ENCODE results near the gene CTNNBIP1.
"Not testable (repeated sequence)": the region's sequence is repeated elsewhere in the genome, so short reads cannot be mapped to it uniquely, and the experiment has no call there.

Gene CTNNBIP1

GRCh38 chr1:9833632-9834031, 76.4 kb downstream of the CTNNBIP1 start:
- DNase-seq (ENCODE audit: low read depth in 2 of 2) = no peak

DNA sequence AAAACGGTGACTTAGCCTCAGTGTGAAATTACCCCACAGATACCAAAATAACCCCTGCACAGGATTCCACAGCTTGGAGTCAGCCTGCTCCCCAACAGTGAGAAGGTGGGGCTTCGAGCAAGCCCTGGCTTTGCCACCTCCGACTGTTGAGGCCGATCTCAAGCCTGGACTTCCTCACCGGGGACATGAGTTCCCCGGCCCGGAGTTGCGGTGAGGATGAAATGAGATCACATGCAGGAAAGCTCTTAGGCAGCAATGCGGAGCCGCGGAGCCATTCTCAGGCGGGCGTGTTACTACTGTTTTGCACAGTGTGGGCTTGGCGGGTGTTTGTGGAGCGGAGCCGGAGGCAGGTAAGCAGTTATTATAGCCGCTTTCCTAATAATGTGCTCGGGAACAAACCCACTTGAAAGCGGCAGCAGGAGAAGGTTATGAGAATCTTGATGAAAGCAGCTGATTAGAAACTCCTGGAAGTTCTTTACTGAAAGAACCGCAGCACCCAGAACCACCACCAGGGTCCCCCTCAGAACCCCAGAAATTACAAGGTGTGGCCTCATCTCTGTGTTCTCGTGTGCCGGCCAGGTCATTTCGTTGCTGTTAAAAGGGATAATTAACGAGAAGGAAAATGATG, 82.4 kb downstream of the CTNNBIP1 start:
- DNase-seq (ENCODE audit: low read depth in 2 of 2) = no peak

- DNase-seq (ENCODE audit: low read depth in 2 of 2) = no peak
Measured at GRCh38 chr1:9826616-9827015, 83.5 kb downstream of the CTNNBIP1 start.

GRCh38 chr1:9826087-9826486, 84.0 kb downstream of the CTNNBIP1 start:
- no peak for DNase-seq (ENCODE audit: low read depth in 2 of 2)

DNA sequence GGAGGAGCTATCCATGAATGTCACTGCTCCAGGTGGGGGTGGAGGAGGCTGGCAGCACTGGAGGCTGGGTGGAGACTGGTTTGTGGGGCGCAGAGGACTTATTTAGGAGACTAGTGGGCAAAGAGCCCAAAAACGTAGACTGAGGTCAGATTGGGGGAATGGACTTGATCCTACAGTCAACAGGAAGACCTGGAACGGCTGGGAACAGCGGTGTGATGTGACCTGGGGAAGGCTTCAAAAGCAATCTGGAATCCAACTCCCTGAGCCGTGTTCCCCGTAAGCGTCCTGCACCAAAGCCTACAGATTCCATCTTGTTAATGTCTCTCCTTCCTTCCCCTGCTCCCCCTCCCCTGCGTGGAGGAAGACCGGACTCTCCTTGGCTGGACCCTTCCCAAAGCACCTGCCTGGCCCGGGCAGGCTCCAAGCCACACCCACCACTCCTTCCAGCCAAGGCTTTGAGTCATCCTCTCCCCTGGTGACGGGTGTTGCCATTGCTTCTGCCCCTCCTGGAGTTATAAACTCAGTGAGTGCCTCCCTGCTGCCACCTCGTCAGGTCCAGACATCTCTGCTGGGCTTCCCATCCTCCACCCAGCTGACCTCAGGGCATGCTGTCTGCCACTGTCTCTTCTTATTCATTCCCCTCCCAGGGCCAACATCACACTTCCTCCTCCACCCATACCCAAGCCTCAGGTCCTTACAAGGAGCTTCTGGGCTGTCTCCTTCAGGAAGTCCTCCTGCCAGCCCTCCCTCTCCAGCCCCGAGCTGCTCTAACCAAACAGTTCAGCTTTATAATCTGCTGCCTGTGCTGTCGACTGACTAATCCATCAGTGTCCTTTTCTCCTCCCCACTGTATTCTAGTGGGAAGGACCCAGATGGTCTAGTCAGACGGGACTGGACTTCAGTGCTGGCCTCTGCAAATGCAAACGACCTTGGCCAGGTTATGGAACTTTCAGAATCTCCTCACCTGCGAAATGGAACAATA, 84.7 kb downstream of the CTNNBIP1 start:
- DNase-seq (ENCODE audit: low read depth in 2 of 2) = no peak

DNA sequence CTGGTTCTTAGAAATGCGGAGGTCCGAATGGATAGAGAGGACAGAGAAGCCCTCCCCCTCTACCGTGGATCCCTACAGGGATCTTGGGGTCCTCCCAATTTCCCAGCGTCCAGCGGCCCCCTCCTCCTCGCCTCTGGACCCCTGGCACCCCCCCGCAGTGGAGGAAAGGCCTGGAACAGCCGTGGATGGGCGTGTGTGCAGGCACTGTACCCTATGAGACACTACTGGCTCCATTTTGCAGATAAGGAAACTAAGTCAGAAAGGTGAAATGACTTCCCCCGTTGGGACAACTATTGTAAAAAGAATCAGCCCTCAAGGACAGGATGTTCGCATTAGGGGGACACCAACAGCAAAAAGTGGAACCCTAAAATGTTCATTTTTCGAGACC, 85.4 kb downstream of the CTNNBIP1 start:
- no peak for DNase-seq (ENCODE audit: low read depth in 2 of 2)

- peak; percentile 76 to 77 for DNase-seq (ENCODE audit: low read depth in 2 of 2)
Measured at GRCh38 chr1:9823943-9824701, 85.9 kb downstream of the CTNNBIP1 start, which contains the start of gene CLSTN1. TSS of gene CLSTN1 (minus strand) at chr1:9823965. CDS start at chr1:9823733, 232 bp downstream.

GRCh38 chr1:9823693-9823942, 86.5 kb downstream of the CTNNBIP1 start:
- DNase-seq (ENCODE audit: low read depth in 2 of 2) = no peak

DNA sequence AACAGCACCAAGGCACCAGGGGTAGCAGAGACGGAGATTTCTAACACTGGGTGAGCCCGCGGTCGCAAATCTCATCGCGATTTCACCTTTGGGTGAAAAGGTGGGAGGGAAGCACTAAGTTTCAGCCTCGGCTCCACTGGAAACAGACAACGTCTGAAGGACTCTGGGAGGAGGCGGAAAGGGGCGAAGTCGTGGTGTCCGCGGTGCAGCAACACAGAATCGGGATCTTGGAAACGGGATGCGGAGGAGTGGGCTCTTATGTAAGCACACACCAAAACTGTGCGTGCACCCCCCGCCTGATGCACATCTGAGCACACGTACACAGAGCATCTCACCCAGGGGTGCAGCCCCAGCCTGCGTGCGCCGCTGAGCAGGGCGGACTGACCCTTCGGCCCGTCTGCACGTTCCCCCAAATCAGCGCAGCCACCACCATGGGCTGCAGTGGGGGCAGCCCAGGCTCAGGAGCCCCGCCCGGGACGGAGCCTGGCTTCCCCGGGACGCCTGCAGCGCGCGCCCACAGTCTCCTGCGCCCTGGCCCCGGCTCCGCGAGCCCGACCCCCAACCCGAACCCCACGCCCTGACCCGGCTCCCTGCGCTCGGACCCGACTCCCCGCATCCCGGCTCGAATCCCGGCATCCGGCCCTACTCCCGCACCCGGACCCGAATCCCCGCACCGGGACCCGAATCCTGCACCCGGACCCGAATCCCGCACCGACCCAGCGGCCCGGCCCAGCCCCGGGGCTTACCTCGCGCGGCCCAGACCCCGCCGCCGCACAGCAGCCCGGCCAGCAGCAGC, 87.0 kb downstream of the CTNNBIP1 start:
- no peak for DNase-seq (ENCODE audit: low read depth in 2 of 2)

- DNase-seq (ENCODE audit: low read depth in 2 of 2) = no peak
Measured at GRCh38 chr1:9822490-9822889, 87.6 kb downstream of the CTNNBIP1 start.

GRCh38 chr1:9821710-9822109, 88.4 kb downstream of the CTNNBIP1 start:
- no peak for DNase-seq (ENCODE audit: low read depth in 2 of 2)

DNA sequence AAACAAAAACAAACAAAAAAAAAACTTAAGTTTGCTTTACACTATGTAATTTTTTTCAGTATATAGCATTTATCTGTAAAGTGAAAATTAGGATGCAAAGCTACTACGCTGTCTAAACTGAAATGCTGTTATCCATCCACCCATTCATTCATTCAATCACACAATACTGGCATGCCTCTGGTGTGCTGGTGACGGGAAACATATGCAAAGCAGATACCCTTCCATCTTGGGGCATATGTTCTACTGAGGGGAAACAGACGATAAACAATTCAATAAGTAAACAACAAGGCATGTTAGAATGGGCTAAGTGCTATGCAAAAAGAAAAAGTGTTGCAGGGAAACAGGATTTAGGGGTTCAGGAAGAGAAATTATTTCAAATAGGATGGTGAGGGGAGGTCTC, 89.5 kb downstream of the CTNNBIP1 start:
- no peak for DNase-seq (ENCODE audit: low read depth in 2 of 2)

DNA sequence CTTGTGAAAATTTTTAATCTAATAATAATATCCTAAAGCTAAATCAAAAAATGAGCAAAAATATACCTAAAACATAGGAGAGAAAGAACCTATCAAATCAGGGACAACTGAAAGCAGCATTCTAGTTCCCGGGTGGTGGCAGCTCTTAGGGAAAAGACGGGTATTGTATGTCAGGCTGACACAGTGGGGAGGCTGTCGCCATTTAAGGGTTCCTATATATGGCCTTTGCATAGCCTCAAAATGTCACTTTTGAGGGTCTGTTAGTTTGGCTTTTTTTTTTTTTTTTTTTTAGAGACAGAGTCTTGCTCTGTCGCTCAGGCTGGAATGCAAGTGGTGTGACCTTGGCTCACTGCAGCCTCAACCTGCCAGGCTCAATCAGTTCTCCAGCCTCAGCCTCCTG, 92.3 kb downstream of the CTNNBIP1 start:
- no peak for DNase-seq (ENCODE audit: low read depth in 2 of 2)

- peak in 1 of 2 experiments; percentile 30 for DNase-seq (ENCODE audit: low read depth in 2 of 2)
Measured at GRCh38 chr1:9816199-9816598, 93.9 kb downstream of the CTNNBIP1 start.

DNA sequence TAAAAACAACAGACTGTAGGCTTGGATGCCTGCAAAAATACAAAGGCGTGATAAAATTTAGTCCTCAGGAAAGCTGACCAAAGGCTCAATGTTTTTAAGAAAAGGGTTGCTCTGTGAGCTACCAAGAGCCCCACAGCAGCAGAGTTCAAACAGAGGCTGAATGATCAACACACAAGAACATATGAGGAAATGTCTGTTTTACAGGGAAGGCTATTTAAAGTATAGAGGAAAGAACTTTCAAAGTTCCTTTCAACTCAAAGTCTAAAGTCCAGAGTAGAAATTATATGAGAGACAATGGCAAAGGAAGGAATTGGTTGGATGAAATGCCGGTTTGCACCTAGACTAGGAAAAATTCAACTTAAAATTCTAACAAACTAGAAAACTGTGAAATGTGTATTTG, 94.9 kb downstream of the CTNNBIP1 start:
- DNase-seq (ENCODE audit: low read depth in 2 of 2) = no peak

DNA sequence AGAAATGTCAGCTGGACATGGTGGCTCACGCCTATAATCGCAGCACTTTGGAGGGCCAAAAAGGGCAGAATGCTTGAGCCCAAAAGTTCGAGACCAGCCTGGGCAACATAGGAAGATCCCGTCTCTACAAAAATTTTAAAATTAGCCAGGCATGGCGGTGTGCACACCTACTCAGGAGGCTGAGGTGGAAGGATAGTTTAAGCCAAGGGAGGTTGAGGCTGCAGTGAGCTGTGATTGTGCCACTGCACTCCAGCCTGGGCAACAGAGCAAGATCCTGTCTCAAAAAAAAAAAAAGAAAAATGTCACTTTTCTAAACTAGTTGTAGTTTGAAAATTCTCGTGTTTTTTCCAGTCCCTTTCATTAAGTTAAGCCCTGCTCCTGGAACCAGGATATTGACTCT, 95.5 kb downstream of the CTNNBIP1 start:
- no peak for DNase-seq (ENCODE audit: low read depth in 2 of 2)

DNA sequence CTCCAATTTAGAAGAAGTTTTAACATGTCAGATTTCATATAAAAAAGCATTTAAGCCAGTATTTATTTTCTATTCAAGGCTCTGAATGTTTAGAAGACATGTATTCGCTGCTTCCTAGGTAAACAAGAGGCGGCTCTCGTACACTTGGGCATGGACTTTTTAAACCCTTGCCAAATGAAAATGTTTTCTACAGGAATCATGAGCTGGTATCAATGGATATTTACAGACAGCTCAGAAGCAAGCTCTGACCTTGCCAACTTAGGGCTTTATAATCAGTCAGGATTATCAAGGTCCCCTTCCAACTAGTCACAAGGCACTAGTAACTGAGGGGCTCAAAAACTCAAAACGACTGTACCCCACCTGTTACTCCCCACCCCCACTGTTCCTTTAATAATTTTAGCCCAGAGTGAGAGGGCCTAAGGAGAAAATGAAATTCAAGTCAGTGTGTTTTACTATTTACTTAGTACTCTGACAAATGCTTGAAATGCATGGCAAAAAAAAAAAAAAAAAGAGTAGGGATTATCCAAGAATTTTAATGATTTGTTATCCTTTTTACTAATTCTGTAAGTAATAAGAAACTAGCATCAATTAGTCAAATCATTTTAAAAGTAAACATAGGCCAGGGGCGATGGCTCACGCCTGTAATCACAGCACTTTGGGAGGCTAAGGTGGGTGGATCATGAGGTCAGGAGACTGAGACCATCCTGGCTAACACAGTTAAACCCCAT, 98.7 kb downstream of the CTNNBIP1 start:
- no peak for DNase-seq (ENCODE audit: low read depth in 2 of 2)

- DNase-seq (ENCODE audit: low read depth in 2 of 2) = no peak
Measured at GRCh38 chr1:9809100-9809510, 101.0 kb downstream of the CTNNBIP1 start.

DNA sequence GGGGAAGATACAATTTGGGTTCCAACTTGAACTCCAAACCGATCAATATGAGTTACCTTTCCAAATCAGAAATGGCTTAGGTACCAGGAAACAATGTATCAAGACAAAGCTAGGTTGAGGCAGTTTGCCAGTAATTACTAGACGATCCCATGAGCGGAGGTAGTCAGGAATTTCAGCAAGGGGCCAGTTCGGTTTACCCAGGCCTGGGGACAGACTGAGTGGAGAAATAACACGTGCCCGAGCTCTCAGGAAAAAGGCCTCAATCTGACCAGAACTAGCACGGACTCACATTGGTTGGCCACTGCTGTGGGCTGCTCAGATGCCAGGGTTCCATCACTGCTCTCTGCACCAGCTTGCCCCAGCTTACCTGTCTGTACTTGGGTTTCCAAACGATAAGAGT, 101.6 kb downstream of the CTNNBIP1 start:
- no peak for DNase-seq (ENCODE audit: low read depth in 2 of 2)

DNA sequence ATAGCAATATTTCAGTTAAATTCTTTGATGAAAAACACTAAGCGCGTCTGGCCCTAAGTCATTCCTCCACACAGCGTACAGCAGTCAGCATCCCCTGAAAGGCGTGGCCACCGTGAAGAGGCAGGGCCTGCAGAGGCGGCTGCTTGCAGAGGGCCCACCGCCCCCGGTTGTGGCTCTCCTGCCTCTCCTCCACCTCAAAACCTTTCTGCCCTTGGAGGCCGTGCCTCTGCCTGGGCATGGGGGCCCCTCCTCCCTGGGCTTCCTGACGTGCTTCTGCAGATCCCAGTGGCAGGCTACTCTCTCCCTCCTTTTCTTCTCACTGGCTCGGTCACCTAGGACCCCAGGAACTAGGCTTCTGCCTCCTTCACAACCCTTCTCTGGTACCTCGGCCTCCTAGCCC, 102.5 kb downstream of the CTNNBIP1 start:
- DNase-seq (ENCODE audit: low read depth in 2 of 2) = no peak

- not testable (repeated sequence) for DNase-seq (ENCODE audit: low read depth in 2 of 2)
Measured at GRCh38 chr1:9805972-9806371, 104.1 kb downstream of the CTNNBIP1 start.

Data from fibroblast of skin of left quadriceps (primary cell).